ENCODE data around the gene MED12. TPM values are rescaled to one million over a fixed set of nuclear protein-coding genes. Genes with fewer than 3 reads are reported as not detected.

MED12 gene
- total RNA-seq, 1 experiment from 2014 or later: 42.5 TPM

Other genes starting within 250 kb of the MED12 start
- not detected in 2 replicates for gene TEX11, start 209.9 kb upstream of the MED12 start, total RNA-seq (2014; rRNA removed; shearing (Covaris generic))
- not detected in 2 replicates for gene SLC7A3, start 187.5 kb upstream of the MED12 start, total RNA-seq (2014; rRNA removed; shearing (Covaris generic))
- 93.5 and 100 TPM in 2 replicates for gene SNX12, start 50.3 kb upstream of the MED12 start, total RNA-seq (2014; rRNA removed; shearing (Covaris generic))
- 4.2 and 5.2 TPM in 2 replicates for gene FOXO4, start 22.7 kb upstream of the MED12 start, total RNA-seq (2014; rRNA removed; shearing (Covaris generic))
- gene CXorf65, start 11.9 kb upstream of the MED12 start, total RNA-seq (2014; rRNA removed; shearing (Covaris generic)): not detected in 2 replicates
- 2.8 and 5.3 TPM in 2 replicates for gene IL2RG, start 7.0 kb upstream of the MED12 start, total RNA-seq (2014; rRNA removed; shearing (Covaris generic))
- 0.10 and 0.15 TPM in 2 replicates for gene NLGN3, start 26.2 kb downstream of the MED12 start, total RNA-seq (2014; rRNA removed; shearing (Covaris generic))
- gene GJB1, start 104.6 kb downstream of the MED12 start, total RNA-seq (2014; rRNA removed; shearing (Covaris generic)): not detected in 2 replicates
- gene ZMYM3, start 135.5 kb downstream of the MED12 start, total RNA-seq (2014; rRNA removed; shearing (Covaris generic)): 34.0 and 64.0 TPM in 2 replicates
- 628 and 786 TPM in 2 replicates for gene NONO, start 165.0 kb downstream of the MED12 start, total RNA-seq (2014; rRNA removed; shearing (Covaris generic))
- gene ITGB1BP2, start 183.2 kb downstream of the MED12 start, total RNA-seq (2014; rRNA removed; shearing (Covaris generic)): 2.2 TPM in 1 of 2 replicates, not detected in the other
- 21.8 and 30.9 TPM in 2 replicates for gene TAF1, start 247.8 kb downstream of the MED12 start, total RNA-seq (2014; rRNA removed; shearing (Covaris generic))

All from M059J (cell line).